ENCODE measurements around the gene SCARF2.
A peak's percentile ranks its signal among the peaks of the same experiment; 100 is the strongest.
"Not testable (repeated sequence)": the region's sequence is repeated elsewhere in the genome, so short reads cannot be mapped to it uniquely, and the experiment has no call there.

Gene SCARF2

DNA sequence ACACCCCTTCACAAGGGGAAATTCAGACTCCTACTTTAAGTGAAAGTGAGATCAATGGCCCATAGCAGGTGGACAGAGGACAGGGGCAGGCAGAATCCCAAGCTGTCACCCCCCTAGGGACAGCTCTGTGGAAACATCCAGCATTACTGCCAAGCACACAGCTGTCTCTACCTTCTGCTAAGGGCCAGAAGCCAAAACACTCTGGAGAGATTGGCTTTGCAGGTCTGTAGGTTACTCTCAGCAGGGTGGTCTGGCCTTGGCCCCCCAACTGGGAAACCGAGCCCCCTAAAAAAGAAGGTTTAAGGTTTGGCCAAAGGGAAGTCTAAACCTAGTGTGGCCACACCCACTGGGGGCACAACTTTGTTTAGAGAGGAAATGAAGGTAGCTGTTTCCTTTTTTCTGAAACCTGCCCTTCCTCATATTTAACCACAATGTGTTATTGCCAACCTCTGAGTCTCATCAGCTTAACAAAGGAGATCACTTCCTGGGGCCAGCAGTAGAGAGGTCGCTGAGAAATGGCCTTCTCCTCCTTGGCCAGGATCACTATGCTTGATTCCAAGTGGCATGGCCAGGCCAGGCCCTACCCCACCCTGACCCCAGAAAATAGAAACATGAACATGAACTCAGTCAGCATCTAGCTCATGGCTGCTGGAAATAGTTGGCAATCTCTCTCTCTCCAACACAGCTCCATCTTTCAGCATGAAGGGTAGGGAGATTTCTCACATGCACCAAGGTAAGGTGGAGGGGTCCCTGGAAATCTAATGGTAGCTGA, 25.9 kb upstream of the SCARF2 start:
- DNase-seq: no peak

DNA sequence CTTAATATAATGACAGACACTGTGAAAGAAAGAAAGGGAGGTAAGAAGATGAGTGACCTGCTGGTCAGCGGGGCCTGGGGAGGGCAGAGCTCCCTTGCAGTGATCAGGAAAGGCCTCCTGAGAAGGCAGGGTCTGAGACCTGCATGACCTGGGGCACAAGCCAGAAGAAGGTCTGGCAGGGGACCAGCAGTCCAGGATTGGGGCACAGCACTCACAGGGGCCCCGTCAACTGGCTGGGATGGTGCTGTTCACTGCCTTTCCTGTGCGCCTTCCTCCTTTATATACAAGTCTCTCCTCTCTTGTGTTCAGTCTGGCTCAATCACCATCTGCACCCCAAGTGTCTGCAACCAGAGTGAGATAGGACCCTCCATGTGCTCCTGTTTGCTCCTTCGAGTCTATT, 22.2 kb upstream of the SCARF2 start:
- no peak for DNase-seq

- no peak for DNase-seq
Observed at GRCh38 chr22:20459152-20459542, 21.5 kb upstream of the SCARF2 start.

- DNase-seq: no peak
Observed at GRCh38 chr22:20458530-20459151, 21.0 kb upstream of the SCARF2 start.

DNA sequence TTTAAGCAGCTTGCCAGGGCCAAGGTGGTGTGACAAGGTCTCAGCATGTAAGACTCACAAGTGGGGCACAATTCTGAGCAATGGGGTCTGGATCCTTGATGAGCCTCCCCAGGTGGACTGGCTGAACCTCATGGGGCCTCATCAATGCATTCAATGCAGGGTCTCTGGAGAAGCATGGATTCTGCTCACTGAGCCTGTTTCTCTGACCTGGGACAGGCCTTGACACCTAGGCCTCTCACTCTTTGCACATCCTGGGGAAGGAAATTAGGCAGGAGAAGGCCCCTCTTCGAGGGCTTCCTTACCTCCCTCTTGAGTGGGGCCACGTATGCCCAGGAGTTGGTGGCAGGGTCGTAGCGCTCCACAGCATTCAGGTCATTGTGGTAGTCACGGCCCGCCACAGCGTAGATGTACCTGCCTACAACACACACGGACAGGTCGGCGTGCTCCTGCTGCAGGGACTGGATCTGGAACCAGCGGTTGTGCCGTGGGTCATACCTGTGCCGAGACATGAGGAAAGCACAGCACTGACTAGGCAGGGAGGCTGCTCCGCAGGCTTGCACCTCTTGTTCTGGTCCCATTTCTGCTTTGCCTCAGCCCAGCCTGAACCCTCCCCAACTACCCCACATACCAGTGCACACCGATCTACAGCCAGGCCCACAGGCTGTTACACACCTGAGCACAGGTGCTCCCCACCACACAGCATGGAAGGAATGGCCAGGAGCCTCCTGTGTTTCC, 20.0 kb upstream of the SCARF2 start:
- no peak for DNase-seq

- DNase-seq: no peak
Observed at GRCh38 chr22:20456722-20457076, 19.1 kb upstream of the SCARF2 start.

- DNase-seq: peak; percentile 67
Observed at GRCh38 chr22:20456064-20456721, 18.6 kb upstream of the SCARF2 start.

DNA sequence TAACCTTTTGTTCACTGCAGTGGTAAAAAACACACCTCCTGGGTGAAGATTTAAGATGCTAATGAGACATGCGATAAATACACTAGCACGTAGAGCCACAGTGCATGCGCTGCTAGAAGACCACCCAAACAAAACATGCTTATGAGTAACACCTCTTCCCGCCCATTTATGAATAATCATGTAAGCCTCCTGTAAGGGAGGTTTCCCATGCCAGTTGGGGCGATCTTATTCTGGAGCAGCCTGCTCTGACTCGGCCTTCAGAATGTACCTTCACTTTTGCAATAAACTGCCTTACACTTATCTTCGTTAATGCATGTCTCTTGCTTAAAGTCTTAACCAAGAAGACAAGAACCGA, 18.1 kb upstream of the SCARF2 start:
- DNase-seq: no peak

DNA sequence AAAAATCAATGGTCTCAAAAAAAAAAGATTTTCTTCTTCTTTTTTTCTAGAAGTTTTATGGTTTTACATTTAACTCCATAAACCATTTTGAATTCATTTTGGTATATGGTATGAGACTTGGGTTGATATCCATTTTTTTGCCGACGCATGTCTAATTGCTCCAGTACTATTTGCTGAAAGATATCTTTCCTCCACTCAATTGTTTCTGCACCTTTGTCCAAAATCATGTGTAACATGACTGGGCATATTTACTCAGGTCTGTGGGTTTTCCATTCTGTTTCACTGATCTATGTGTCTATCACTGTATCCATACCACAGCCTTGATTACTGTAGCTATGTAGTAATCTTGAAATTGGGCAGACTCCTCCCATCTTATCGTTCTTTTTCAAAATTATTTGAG, 15.6 kb upstream of the SCARF2 start:
- DNase-seq: no peak

DNA sequence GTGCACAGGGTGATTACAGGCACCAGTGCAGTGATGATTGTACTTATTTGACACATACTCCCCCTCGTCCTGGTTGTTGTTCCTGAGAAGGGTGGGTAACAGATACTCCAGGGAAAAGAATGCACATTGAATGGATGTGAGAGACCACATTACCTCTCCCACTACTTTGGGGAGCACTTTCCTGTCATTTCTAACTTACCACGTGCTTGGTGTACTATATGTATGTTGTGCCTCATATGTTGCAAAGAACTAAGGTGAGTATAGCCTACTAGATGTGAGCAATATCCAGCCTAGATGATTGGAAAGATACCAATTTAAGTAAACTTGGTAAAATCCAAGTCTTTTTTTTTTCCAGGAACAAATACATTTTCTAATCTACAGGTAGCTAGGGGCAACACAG, 14.3 kb upstream of the SCARF2 start:
- DNase-seq: no peak

GRCh38 chr22:20451129-20451778, 13.6 kb upstream of the SCARF2 start:
- not testable (repeated sequence) for DNase-seq

GRCh38 chr22:20450551-20450906, 12.9 kb upstream of the SCARF2 start:
- DNase-seq: no peak

- DNase-seq: no peak
Observed at GRCh38 chr22:20449819-20450550, 12.4 kb upstream of the SCARF2 start.

- DNase-seq: no peak
Observed at GRCh38 chr22:20448630-20449029, 11.0 kb upstream of the SCARF2 start.

- no peak for DNase-seq
Observed at GRCh38 chr22:20446383-20446970, 8.9 kb upstream of the SCARF2 start.

DNA sequence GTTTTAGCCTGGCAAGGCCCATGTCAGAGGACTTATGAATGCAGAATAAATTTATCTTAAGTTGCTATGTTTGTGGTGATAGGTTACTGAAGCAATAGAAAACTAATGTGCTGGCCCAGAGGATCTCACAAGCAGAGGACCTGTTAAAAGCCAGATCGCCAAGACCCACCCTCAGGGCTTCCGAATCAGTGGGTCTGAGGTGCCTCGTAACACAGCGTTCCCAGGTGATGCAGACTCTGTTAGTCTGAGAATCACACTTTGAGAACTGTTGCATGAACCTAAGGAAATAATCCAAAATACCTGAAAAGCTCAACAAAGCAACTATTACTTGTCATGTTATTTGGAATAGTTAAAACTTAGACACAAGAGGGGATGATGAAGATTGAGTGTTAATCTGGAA, 6.7 kb upstream of the SCARF2 start:
- no peak for DNase-seq

DNA sequence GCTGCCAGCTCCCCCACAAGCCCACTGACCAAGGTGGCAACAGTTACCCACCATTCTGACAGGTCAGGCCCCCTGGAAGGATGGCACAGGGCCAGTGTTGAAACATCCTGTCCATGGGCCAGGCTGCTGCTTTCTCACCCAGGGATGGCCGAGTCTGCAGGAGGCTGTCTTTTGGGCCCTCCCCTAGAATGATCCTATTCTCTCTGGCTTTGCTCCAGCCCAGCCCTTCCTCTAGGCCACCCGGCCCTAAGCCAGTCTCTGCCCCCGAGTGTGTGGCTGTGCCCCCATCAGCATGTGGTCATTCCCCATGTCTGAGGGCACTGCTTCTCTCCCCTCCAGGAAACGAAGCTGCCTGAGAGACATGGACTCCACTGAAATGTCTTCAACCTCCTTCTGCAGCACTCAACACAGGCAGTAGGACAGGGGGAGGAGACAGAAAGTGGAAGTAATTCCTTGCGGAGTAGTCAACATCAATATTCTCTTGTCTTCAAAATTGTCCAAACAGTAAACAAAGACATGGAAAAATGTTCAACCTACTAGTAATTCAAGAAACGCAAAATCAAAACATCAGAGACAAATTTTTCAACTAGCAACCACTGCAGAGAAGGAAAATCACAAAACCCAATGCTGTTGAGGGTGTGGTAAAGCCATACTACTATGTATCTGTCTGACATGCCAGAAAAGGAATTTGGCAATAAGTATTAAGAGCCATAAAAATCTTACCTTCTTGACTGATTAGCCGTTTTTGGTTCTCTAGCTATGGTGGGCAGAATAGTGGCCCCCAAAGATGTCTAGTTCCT, 5.1 kb upstream of the SCARF2 start:
- DNase-seq: no peak

- no peak for DNase-seq
Observed at GRCh38 chr22:20441631-20442484, 4.2 kb upstream of the SCARF2 start.

GRCh38 chr22:20440637-20441591, 3.3 kb upstream of the SCARF2 start:
- DNase-seq: no peak

Data from activated CD4-positive, CD25-positive, alpha-beta regulatory T cell treated with anti-CD3 and anti-CD28 coated beads, Interleukin-2, amount 50 U/mL, for 72 hours (primary cell).